ACC112 (cell line): ENCODE measurements around the gene TRPM3.

Experiments used
- H2AFZ ChIP-seq: fragments of 200-600 bp; sonication (generic); one replicate; pipeline ENCODE4 v1.6.0; 2017; ENCODE audit warnings: antibody characterized with exemption, low read length; ENCODE audit not compliant: unreplicated experiment
- H3K27ac ChIP-seq: fragments of 200-600 bp; sonication (generic); 2 replicates; pipeline ENCODE4 v1.5.1; 2014; ENCODE audit warnings: low read depth, mild to moderate bottlenecking, antibody characterized with exemption, low read length, moderate library complexity
- H3K27me3 ChIP-seq: fragments of 200-600 bp; sonication (generic); 2 replicates; pipeline ENCODE4 v1.6.1; 2014; ENCODE audit warnings: mild to moderate bottlenecking, antibody characterized with exemption, low read length, moderate library complexity, mixed read lengths; ENCODE audit not compliant: insufficient read depth
- H3K36me3 ChIP-seq: fragments of 200-600 bp; sonication (generic); 2 replicates; pipeline ENCODE4 v1.6.1; 2016; ENCODE audit warnings: mild to moderate bottlenecking, antibody characterized with exemption, low read length, moderate library complexity, mixed read lengths; ENCODE audit not compliant: insufficient read depth
- H3K4me1 ChIP-seq: fragments of 200-600 bp; sonication (generic); one replicate; pipeline ENCODE4 v1.6.1; 2016; ENCODE audit warnings: low read length, mixed read lengths; ENCODE audit not compliant: insufficient read depth, unreplicated experiment, control insufficient read depth
- H3K4me3 ChIP-seq: fragments of 200-600 bp; sonication (generic); 2 replicates; pipeline ENCODE4 v1.5.1; 2014; ENCODE audit warnings: mild to moderate bottlenecking, low read depth, low read length
- H3K79me2 ChIP-seq: fragments of 200-600 bp; sonication (generic); one replicate; pipeline ENCODE4 v1.6.0; 2016; ENCODE audit warnings: low read length; ENCODE audit not compliant: control insufficient read depth, unreplicated experiment, insufficient read depth

The TRPM3 gene

DNA sequence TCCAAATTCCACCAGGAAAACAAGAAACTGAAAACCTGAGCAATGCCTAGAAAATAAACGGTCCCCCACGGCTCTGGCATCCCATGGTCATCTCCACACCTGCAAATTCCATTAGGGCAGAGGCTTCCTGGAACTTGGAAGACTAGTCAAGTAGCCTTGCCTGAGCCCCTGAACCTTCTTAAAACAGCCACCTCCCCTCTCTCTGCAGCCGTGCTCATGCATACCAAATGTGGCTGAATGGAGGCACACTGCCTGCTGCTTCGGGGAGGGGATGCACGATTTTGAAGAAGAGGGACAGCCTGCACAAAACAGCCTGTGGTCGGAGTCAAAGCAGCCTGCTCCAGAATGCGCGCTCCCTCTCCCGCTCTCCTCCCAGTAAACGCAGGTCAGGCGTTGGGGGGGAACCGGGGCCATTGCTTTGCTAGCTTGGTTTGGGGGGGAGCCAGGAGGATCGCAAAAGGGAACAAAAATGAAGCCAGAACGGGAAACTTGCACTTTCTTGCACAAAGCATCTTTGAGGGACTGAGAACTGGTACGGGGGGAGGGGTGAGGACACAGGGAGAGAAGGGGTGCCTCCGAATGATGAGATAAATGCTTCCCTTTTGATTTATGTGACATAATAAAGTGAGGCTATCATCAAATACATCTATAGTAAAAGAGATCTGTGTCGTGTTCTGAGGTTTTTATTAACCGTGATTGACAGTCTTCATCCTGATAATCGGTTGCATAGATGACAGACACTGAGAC lies at the start of gene TRPM3:
Gene TRPM3, minus strand, starts transcription at position 347 of the 747 bp plus-strand sequence. Its CDS starts 267 bp downstream, at position 80.
- no peak within 1 kb of the TSS for H2AFZ ChIP-seq
- H3K36me3 ChIP-seq, result no peaks in the 10 kb centered on the region
- peaks cover 72% of the 10 kb centered on the region for H3K27me3 ChIP-seq
- H3K4me1 ChIP-seq, result no peaks in the 10 kb centered on the region
- no peak within 1 kb of the TSS for H3K27ac ChIP-seq
- H3K4me3 ChIP-seq, result no peak within 1 kb of the TSS
- no peaks in the 10 kb centered on the region for H3K79me2 ChIP-seq

DNA sequence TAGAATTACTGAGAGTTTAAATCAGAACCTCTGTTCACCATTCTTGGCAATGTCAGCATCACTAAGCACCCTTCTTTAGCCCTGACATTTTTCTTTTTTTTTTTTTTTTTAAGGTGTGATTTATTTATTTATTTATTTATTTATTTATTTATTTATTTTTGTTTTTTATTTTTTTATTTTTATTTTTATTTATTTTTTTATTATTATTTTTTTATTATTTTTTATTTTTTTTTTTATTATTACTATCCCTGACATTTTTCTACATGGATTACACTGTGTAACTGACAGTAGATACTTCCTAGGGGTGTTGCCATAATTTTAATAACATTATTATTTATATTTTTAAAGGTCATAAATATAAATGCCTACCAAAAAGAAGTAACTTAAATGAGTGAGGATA lies 47.0 kb upstream of the TRPM3 start:
- no peaks in the 10 kb centered on the region for H3K4me1 ChIP-seq
- no peak overlapping the region for H2AFZ ChIP-seq
- no peak overlapping the region for H3K4me3 ChIP-seq
- H3K36me3 ChIP-seq, result no peaks in the 10 kb centered on the region
- no peaks in the 10 kb centered on the region for H3K27me3 ChIP-seq
- no peak overlapping the region for H3K27ac ChIP-seq
- H3K79me2 ChIP-seq, result no peaks in the 10 kb centered on the region

DNA sequence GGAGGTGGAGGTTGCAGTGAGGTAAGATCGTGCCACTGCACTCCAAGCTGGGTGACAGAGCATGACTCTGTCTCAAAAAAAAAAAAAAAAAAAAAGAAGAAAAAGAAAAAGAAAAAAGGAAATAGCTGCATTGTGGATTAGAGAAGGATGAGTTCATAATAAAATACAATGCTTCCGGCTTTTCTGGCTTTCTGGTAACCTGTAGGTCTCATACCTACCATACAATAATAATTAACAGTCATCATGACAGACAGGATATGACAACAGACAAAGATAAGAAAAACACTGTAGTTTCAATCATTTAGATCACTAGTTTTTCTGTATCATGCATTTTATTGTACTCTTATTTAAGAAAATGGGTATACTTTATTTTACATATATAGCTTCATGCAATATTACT lies 40.7 kb upstream of the TRPM3 start:
- no peak overlapping the region for H3K4me3 ChIP-seq
- H3K27me3 ChIP-seq, result no peaks in the 10 kb centered on the region
- no peak overlapping the region for H3K27ac ChIP-seq
- no peaks in the 10 kb centered on the region for H3K79me2 ChIP-seq
- no peaks in the 10 kb centered on the region for H3K36me3 ChIP-seq
- no peaks in the 10 kb centered on the region for H3K4me1 ChIP-seq
- H2AFZ ChIP-seq, result no peak overlapping the region

DNA sequence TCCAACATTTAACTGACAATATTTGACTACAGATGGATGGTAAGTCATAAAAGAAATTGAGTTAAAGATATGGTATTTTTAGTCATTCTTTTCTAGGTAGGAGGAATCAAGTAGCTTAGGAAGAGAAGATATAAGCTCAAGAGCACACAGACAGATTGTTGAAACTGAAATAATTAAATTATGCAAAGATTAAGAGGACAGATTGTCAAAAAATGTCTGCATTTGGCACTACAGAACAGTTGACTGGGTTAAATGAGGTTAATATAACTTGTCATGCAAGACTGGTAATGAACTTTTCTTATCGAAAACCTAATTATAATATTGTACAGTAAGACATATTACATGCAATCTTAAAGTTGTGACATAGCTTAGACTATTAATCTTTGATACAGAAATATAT lies 36.3 kb upstream of the TRPM3 start:
- Histone ChIP-seq H3K36me3 (no peaks in the 10 kb centered on the region), H3K27me3 (peaks cover 3% of the 10 kb centered on the region; the same call in 1 of the 2 replicates), H2AFZ (no peak overlapping the region), H3K4me1 (no peaks in the 10 kb centered on the region), H3K4me3 (no peak overlapping the region), H3K27ac (no peak overlapping the region), H3K79me2 (no peaks in the 10 kb centered on the region)

DNA sequence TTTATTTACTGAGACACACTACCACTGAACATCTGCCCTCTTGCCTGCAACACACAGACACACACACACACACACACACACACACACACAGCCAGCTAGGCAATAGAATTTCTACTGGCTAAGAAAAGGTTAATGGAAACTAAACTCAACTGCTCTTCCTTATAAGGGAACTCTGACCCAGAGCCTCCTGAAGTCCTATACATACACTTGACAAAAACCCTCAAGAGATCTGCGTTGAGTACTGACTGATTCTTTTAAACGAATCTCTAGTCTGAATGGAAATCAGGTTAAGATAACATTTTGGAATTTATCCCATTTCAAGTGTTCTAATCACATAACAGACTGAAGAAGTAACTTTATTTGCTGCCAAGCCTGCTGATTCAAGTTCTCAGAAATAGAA lies 25.9 kb upstream of the TRPM3 start:
- H2AFZ ChIP-seq, result no peak overlapping the region
- no peak overlapping the region for H3K4me3 ChIP-seq
- no peaks in the 10 kb centered on the region for H3K36me3 ChIP-seq
- no peaks in the 10 kb centered on the region for H3K27me3 ChIP-seq
- no peaks in the 10 kb centered on the region for H3K4me1 ChIP-seq
- H3K27ac ChIP-seq, result no peak overlapping the region
- H3K79me2 ChIP-seq, result no peaks in the 10 kb centered on the region

DNA sequence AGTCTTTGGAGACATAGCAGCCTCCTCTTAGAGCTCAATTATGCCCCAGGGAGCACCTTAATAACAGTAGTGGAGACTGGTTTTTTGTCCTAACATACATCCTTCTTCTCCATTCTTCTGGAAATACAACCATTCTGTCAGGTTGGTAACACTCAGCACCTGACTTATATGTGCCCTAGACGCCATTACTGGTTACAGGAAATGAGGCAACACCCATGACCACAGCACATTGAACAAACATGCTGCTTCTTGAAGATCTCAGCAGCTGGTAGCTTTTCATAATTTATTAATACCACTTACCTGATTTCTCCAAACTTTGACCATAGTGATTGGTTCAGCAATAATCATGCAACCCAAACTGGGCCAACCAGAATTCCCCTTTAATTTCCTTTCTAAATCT lies 25.1 kb upstream of the TRPM3 start:
- Histone ChIP-seq H3K4me1 (no peaks in the 10 kb centered on the region), H3K4me3 (no peak overlapping the region), H3K79me2 (no peaks in the 10 kb centered on the region), H3K27me3 (no peaks in the 10 kb centered on the region), H2AFZ (no peak overlapping the region), H3K27ac (no peak overlapping the region), H3K36me3 (no peaks in the 10 kb centered on the region)

DNA sequence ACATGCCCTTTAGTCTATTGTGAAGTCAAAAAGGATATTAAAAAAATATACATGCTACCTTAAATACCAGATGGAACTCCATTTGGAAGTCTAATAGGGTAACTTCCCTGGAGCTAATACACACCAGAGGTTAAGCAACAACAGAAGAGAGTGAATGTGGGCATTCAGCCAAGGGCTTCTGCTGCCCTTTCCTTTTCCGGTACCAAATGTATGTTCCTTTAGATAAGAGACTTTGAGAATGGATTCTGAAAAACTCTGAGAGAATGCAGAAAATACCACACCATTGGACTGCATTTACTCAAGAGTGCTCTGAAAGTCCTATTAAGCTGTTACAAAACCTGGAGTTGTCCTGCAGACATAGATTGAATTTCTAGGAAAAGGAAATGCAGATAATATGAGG lies 23.8 kb upstream of the TRPM3 start:
- Histone ChIP-seq H3K79me2 (no peaks in the 10 kb centered on the region), H3K4me3 (no peak overlapping the region), H2AFZ (no peak overlapping the region), H3K4me1 (no peaks in the 10 kb centered on the region), H3K27me3 (no peaks in the 10 kb centered on the region), H3K27ac (no peak overlapping the region), H3K36me3 (no peaks in the 10 kb centered on the region)

DNA sequence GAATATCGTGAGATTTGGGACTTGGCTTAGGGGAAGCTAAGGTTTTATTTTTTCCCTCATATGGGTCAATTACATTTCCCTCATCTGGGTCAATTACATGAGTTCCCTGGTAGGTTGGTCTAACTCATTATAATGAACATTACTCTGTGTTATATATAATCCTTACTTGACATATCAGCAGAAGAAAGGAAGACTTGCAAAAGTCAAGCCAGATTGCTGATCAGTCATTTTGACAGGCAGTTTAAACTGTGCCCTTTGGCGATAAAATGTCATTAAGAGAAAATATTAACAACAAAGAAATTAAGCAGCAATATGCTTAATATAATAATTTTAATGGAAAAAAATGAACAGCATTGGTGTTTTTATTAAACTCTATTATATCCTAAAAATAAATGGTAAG lies 23.1 kb upstream of the TRPM3 start:
- Histone ChIP-seq H3K79me2 (no peaks in the 10 kb centered on the region), H3K4me3 (no peak overlapping the region), H3K4me1 (no peaks in the 10 kb centered on the region), H3K27ac (no peak overlapping the region), H2AFZ (no peak overlapping the region), H3K27me3 (no peaks in the 10 kb centered on the region), H3K36me3 (no peaks in the 10 kb centered on the region)

DNA sequence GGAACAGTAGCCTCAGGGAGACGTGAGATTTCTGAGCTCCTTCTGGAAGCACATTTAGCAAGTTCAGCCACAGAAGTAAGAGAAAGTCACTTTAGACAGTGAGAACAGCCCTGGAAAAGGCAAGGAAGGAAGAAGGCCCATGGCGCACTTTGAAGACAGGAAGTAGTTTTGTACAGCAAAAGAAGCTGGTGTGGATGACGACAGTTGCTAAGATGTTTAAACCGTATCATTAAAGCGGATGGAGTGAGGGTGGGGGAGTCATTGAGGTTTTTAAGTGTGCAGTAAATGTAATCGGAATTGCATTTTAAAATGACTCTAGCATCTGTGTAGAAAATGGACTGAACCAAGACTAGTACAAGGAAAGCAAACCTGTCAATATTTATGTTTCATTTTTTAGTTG lies 15.3 kb upstream of the TRPM3 start:
- Histone ChIP-seq H3K4me1 (no peaks in the 10 kb centered on the region), H3K4me3 (no peak overlapping the region), H3K79me2 (no peaks in the 10 kb centered on the region), H3K27ac (no peak overlapping the region), H3K27me3 (0 out of 2 replicates have a peak, but pooled peaks cover 3% of the 10 kb centered on the region), H3K36me3 (no peaks in the 10 kb centered on the region), H2AFZ (no peak overlapping the region)

DNA sequence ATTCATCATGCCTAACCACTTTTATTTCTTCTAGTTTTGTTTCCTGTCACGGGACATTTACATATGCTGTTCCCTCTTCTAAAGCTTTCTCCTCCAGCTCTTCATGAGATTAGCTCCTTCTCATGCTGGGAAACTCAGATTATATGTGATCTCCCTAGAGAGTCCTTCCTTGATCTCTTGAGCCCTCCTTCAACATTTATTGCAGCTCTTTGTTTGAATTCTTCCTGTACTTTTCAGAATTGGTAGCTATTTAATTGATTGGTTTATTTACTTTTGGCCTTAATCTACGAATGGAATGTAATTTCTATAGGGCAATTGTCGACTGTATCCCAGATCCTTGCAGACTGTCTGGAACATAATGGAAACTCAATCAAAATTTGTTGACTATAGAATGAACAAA lies 9.7 kb upstream of the TRPM3 start:
- Histone ChIP-seq H3K27ac (no peak overlapping the region), H2AFZ (no peak overlapping the region), H3K36me3 (no peaks in the 10 kb centered on the region), H3K27me3 (peaks cover 19% of the 10 kb centered on the region), H3K79me2 (no peaks in the 10 kb centered on the region), H3K4me1 (no peaks in the 10 kb centered on the region), H3K4me3 (no peak overlapping the region)

DNA sequence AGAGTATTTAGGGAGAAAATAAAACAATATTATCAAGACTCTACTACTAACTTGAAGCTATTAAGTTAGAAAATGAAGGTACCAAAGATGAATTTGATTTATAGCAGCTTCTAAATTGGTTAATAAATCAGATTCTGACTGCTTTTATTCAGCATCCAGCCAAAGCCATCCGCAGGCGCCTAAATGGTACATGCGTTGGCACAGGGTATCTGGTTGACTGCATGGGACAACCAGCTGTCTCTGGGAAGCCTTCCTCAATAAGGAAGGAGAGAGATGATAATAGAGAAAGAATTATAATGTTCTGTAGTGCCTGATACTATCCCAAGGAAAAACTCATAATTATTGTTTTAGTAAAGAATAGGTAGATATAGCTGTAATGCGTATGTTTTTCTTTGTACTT lies 9.1 kb upstream of the TRPM3 start:
- Histone ChIP-seq H3K4me3 (no peak overlapping the region), H3K4me1 (no peaks in the 10 kb centered on the region), H3K27ac (no peak overlapping the region), H3K36me3 (no peaks in the 10 kb centered on the region), H3K79me2 (no peaks in the 10 kb centered on the region), H2AFZ (no peak overlapping the region), H3K27me3 (peaks cover 16% of the 10 kb centered on the region)
